ENCODE results near the gene PSMD4. TPM values are rescaled to one million over a fixed set of nuclear protein-coding genes. Genes with fewer than 3 reads are reported as not detected.
"Not testable (repeated sequence)": the region's sequence is repeated elsewhere in the genome, so short reads cannot be mapped to it uniquely, and the experiment has no call there.

PSMD4 gene
- total RNA-seq, 1 donor from 2014 or later = 186 TPM

GRCh38 chr1:151273924-151274466 lies 19.5 kb downstream of the PSMD4 start:
- Mint-ChIP-seq H3K9me3 (ENCODE audit: unreplicated experiment) (no peaks in the 10 kb centered on the region), H3K4me1 (ENCODE audit: unreplicated experiment) (no peaks in the 10 kb centered on the region), H3K36me3 (ENCODE audit: low read depth, unreplicated experiment) (peaks cover 12% of the 10 kb centered on the region), H3K27me3 (ENCODE audit: unreplicated experiment) (peaks cover 1% of the 10 kb centered on the region), H3K27ac (ENCODE audit: unreplicated experiment) (no peak overlapping the region), H3K4me3 (ENCODE audit: unreplicated experiment) (no peak overlapping the region)
- no peak for TF ChIP-seq CTCF (IDR thresholded peaks at IDR 0.05; ENCODE audit: unreplicated experiment)
- no peak for DNase-seq (ENCODE audit: low spot score)

- H3K4me1 Mint-ChIP-seq (ENCODE audit: unreplicated experiment); H3K27ac Mint-ChIP-seq (ENCODE audit: unreplicated experiment); H3K4me3 Mint-ChIP-seq (ENCODE audit: unreplicated experiment); H3K9me3 Mint-ChIP-seq (ENCODE audit: unreplicated experiment); DNase-seq (ENCODE audit: low spot score); H3K27me3 Mint-ChIP-seq (ENCODE audit: unreplicated experiment): not testable (repeated sequence)
- peaks cover 12% of the 10 kb centered on the region for H3K36me3 Mint-ChIP-seq (ENCODE audit: low read depth, unreplicated experiment)
These were observed 20.8 kb downstream of the PSMD4 start for GRCh38 chr1:151275341-151275740.

- H3K4me1 Mint-ChIP-seq (ENCODE audit: unreplicated experiment) = peaks cover 4% of the 10 kb centered on the region
- no peak for DNase-seq (ENCODE audit: low spot score)
- TF ChIP-seq CTCF (IDR thresholded peaks at IDR 0.05; ENCODE audit: unreplicated experiment) = no peak
These were observed 22.7 kb downstream of the PSMD4 start for GRCh38 chr1:151277249-151277648.

GRCh38 chr1:151281225-151281968 lies 26.9 kb downstream of the PSMD4 start:
- Mint-ChIP-seq H3K9me3 (ENCODE audit: unreplicated experiment) (no peaks in the 10 kb centered on the region), H3K4me3 (ENCODE audit: unreplicated experiment) (peak overlapping the region; percentile 97), H3K27ac (ENCODE audit: unreplicated experiment) (peak overlapping the region; percentile 99), H3K36me3 (ENCODE audit: low read depth, unreplicated experiment) (peaks cover 15% of the 10 kb centered on the region), H3K4me1 (ENCODE audit: unreplicated experiment) (peaks cover 17% of the 10 kb centered on the region), H3K27me3 (ENCODE audit: unreplicated experiment) (peaks cover 17% of the 10 kb centered on the region)
- peak; percentile 56 for TF ChIP-seq CTCF (IDR thresholded peaks at IDR 0.05; ENCODE audit: unreplicated experiment)
- DNase-seq (ENCODE audit: low spot score) = peak; percentile 92

More at GRCh38 chr1:151277249-151277648, 22.7 kb downstream of the PSMD4 start:
- Mint-ChIP-seq H3K4me3 (ENCODE audit: unreplicated experiment) (no peak overlapping the region), H3K36me3 (ENCODE audit: low read depth, unreplicated experiment) (peaks cover 12% of the 10 kb centered on the region), H3K27me3 (ENCODE audit: unreplicated experiment) (peaks cover 10% of the 10 kb centered on the region), H3K9me3 (ENCODE audit: unreplicated experiment) (no peaks in the 10 kb centered on the region), H3K27ac (ENCODE audit: unreplicated experiment) (no peak overlapping the region)

GRCh38 chr1:151281969-151282882 lies 27.7 kb downstream of the PSMD4 start, which contains the start of gene ZNF687:
ZNF687 (plus strand) TSS chr1:151282299; CDS start chr1:151286292, 3,993 bp downstream.
- Mint-ChIP-seq H3K4me3 (ENCODE audit: unreplicated experiment) (peak within 1 kb of the TSS; percentile 97), H3K27ac (ENCODE audit: unreplicated experiment) (peak within 1 kb of the TSS; percentile 99), H3K4me1 (ENCODE audit: unreplicated experiment) (peaks cover 17% of the 10 kb centered on the region), H3K36me3 (ENCODE audit: low read depth, unreplicated experiment) (peaks cover 15% of the 10 kb centered on the region), H3K9me3 (ENCODE audit: unreplicated experiment) (no peaks in the 10 kb centered on the region), H3K27me3 (ENCODE audit: unreplicated experiment) (peaks cover 17% of the 10 kb centered on the region)
- peak; percentile 98 for DNase-seq (ENCODE audit: low spot score)
- TF ChIP-seq CTCF (IDR thresholded peaks at IDR 0.05; ENCODE audit: unreplicated experiment) = no peak

All from endothelial cell (in vitro differentiated cells).